H1 (cell line): ENCODE results near the gene TMBIM4. TPM values are rescaled to one million over a fixed set of nuclear protein-coding genes. Genes with fewer than 3 reads are reported as not detected.

Experiments used
- CTCF ChIA-PET: fragments of 300-600 bp; sonication (Branson Sonifier 250); formaldehyde crosslinking; loops from one replicate; lab custom pipeline; 2021; ENCODE audit not compliant: partially characterized antibody; lab: Charles Lee
- POLR2A ChIA-PET: fragments of 300-600 bp; sonication (Branson Sonifier 250); formaldehyde crosslinking; loops from one replicate; lab custom pipeline; 2021; ENCODE audit warnings: inconsistent platforms; ENCODE audit not compliant: partially characterized antibody; lab: Charles Lee
- DNase-seq, 2 experiments: peaks; one replicate each; pipeline versions ENCODE4 v3.0.0 to v3.0.0-alpha.2; 2010 to 2022; ENCODE audit warnings: low spot score in 2 of 2, low read depth in 1 of 2, mixed read lengths in 1 of 2
- FAIRE-seq: peaks from 2 replicates; lab custom pipeline; 2011; peaks lifted over from hg19 to GRCh38; lab: Jason Lieb, UNC
- H2AFZ ChIP-seq: 2 replicates; pipeline ENCODE4 v1.8.1; 2012; ENCODE audit warnings: low read length, inconsistent platforms
- H2AK5ac ChIP-seq: 2 replicates; pipeline ENCODE4 v1.6.1; 2013; ENCODE audit warnings: low read depth, low read length
- H2BK120ac ChIP-seq: replicated peaks from 2 replicates; pipeline ENCODE3; 2013; ENCODE audit warnings: low read depth, low read length, inconsistent platforms
- H2BK12ac ChIP-seq: 2 replicates; pipeline ENCODE4 v1.6.1; 2013; ENCODE audit warnings: low read depth, low read length
- H2BK15ac ChIP-seq: 2 replicates; pipeline ENCODE4 v1.6.1; 2013; ENCODE audit warnings: low read length
- H2BK20ac ChIP-seq: 2 replicates; pipeline ENCODE4 v1.6.1; 2013; ENCODE audit warnings: low read length
- H2BK5ac ChIP-seq: 2 replicates; pipeline ENCODE4 v1.6.1; 2013; ENCODE audit warnings: low read depth, low read length
- H3K14ac ChIP-seq: 2 replicates; pipeline ENCODE4 v1.6.1; 2013; ENCODE audit warnings: inconsistent platforms; ENCODE audit not compliant: insufficient read length
- H3K18ac ChIP-seq: 2 replicates; pipeline ENCODE4 v1.6.1; 2013; ENCODE audit warnings: low read length; ENCODE audit errors: extremely low read depth
- H3K23ac ChIP-seq: 2 replicates; pipeline ENCODE4 v1.6.1; 2013; ENCODE audit warnings: inconsistent platforms; ENCODE audit not compliant: insufficient read length
- H3K23me2 ChIP-seq: 2 replicates; pipeline ENCODE4 v1.6.1; 2013; ENCODE audit warnings: low read depth, low read length
- H3K27ac ChIP-seq: 2 replicates; pipeline ENCODE4 v1.6.1; 2011; ENCODE audit warnings: low read depth, low read length, inconsistent platforms
- H3K27me3 ChIP-seq, 4 experiments: replicated peaks in 1 of 4; 1 replicate in 1 of 4; 2 replicates in 3 of 4; pipeline versions ENCODE4 v1.6.1 to v1.8.1; 2011 to 2013; ENCODE audit warnings: low read length in 3 of 4, mild to moderate bottlenecking in 3 of 4, inconsistent platforms in 2 of 4, mixed read lengths in 2 of 4, moderate library complexity in 1 of 4; ENCODE audit not compliant: control insufficient read depth in 3 of 4, insufficient read depth in 3 of 4; ENCODE audit errors: extremely low read depth in 1 of 4
- H3K36me3 ChIP-seq, 4 experiments: 2 replicates each; pipeline versions ENCODE4 v1.6.1 to v1.8.1; 2011 to 2013; ENCODE audit warnings: mild to moderate bottlenecking in 4 of 4, low read length in 3 of 4, moderate library complexity in 2 of 4, control low read depth in 1 of 4, inconsistent platforms in 1 of 4; ENCODE audit not compliant: insufficient read depth in 4 of 4, control insufficient read depth in 2 of 4
- H3K4ac ChIP-seq: replicated peaks from 2 replicates; pipeline ENCODE3; 2013; ENCODE audit warnings: low read length, low read depth, mixed read lengths, inconsistent platforms; ENCODE audit not compliant: insufficient read length
- H3K4me1 ChIP-seq, 4 experiments: replicated peaks in 1 of 4; 1 replicate in 1 of 4; 2 replicates in 3 of 4; pipeline versions ENCODE4 v1.6.1 to v1.8.1; 2011 to 2013; ENCODE audit warnings: low read length in 3 of 4, inconsistent platforms in 2 of 4, mixed read lengths in 1 of 4; ENCODE audit not compliant: insufficient read depth in 4 of 4, control insufficient read depth in 3 of 4
- H3K4me2 ChIP-seq, 2 experiments: 2 replicates each; pipeline versions ENCODE4 v1.6.1 to v1.8.1; 2011 to 2013; ENCODE audit warnings: low read depth in 2 of 2, low read length in 2 of 2, control low read depth in 1 of 2, inconsistent platforms in 1 of 2, mild to moderate bottlenecking in 1 of 2; ENCODE audit not compliant: insufficient read depth in 1 of 2
- H3K4me3 ChIP-seq, 4 experiments: fragments of 200-600, 300-600 bp in 1 of 4; sonication (generic), shearing (Covaris generic), sonication (Bioruptor Twin) in 1 of 4; 2 replicates each; pipeline versions ENCODE4 v1.5.1 to v1.8.1; 2011 to 2016; ENCODE audit warnings: low read length in 4 of 4, low read depth in 3 of 4, control low read depth in 2 of 4, inconsistent platforms in 2 of 4, mild to moderate bottlenecking in 2 of 4, mixed read lengths in 1 of 4, moderate library complexity in 1 of 4; ENCODE audit not compliant: insufficient read depth in 2 of 4; ENCODE audit errors: extremely low read depth in 1 of 4
- H3K56ac ChIP-seq: replicated peaks from 2 replicates; pipeline ENCODE3; 2013; ENCODE audit warnings: low read depth, mild to moderate bottlenecking, mixed read lengths, low read length, inconsistent platforms; ENCODE audit not compliant: insufficient read length
- H3K79me1 ChIP-seq: 2 replicates; pipeline ENCODE4 v1.6.1; 2013; ENCODE audit warnings: low read depth, low read length, control low read depth
- H3K79me2 ChIP-seq, 2 experiments: 2 replicates each; pipeline versions ENCODE4 v1.6.1 to v1.8.1; 2012 to 2013; ENCODE audit warnings: low read length in 2 of 2, mild to moderate bottlenecking in 2 of 2, inconsistent platforms in 1 of 2; ENCODE audit not compliant: insufficient read depth in 2 of 2, control insufficient read depth in 1 of 2
- H3K9ac ChIP-seq, 4 experiments: replicated peaks in 1 of 4; 1 replicate in 1 of 4; 2 replicates in 3 of 4; pipeline versions ENCODE4 v1.6.1 to v1.8.1; 2011 to 2013; ENCODE audit warnings: low read depth in 3 of 4, low read length in 3 of 4, control low read depth in 2 of 4, mild to moderate bottlenecking in 2 of 4, moderate library complexity in 2 of 4, inconsistent platforms in 1 of 4; ENCODE audit errors: extremely low read depth in 1 of 4
- H3K9me3 ChIP-seq, 2 experiments: 2 replicates each; pipeline versions ENCODE4 v1.6.1 to v1.8.1; 2012 to 2013; ENCODE audit warnings: mild to moderate bottlenecking in 2 of 2, moderate library complexity in 2 of 2, control low read depth in 1 of 2, inconsistent platforms in 1 of 2, low read depth in 1 of 2, low read length in 1 of 2, mixed read lengths in 1 of 2; ENCODE audit not compliant: insufficient read depth in 2 of 2
- H4K20me1 ChIP-seq, 2 experiments: replicated peaks in 1 of 2; 2 replicates each; pipeline versions ENCODE3 to v1.8.1; 2011 to 2013; ENCODE audit warnings: inconsistent platforms in 2 of 2, low read length in 2 of 2, mild to moderate bottlenecking in 1 of 2; ENCODE audit not compliant: insufficient read depth in 2 of 2, control insufficient read depth in 1 of 2
- H4K5ac ChIP-seq: 2 replicates; pipeline ENCODE4 v1.6.1; 2013; ENCODE audit warnings: low read length, low read depth, mixed read lengths, inconsistent platforms; ENCODE audit not compliant: insufficient read length
- H4K8ac ChIP-seq: 2 replicates; pipeline ENCODE4 v1.8.0; 2013; ENCODE audit warnings: mild to moderate bottlenecking, moderate library complexity, low read length, inconsistent platforms; ENCODE audit not compliant: insufficient read depth; ENCODE audit errors: extremely low read depth
- H4K91ac ChIP-seq: replicated peaks from 2 replicates; pipeline ENCODE3; 2013; ENCODE audit warnings: low read length, mixed read lengths, inconsistent platforms; ENCODE audit not compliant: insufficient read length
- SIX5 ChIP-seq: IDR thresholded peaks from 2 replicates; pipeline ENCODE4 v1.6.1; 2011; ENCODE audit warnings: mild to moderate bottlenecking, low read depth, low read length
- SP2 ChIP-seq: IDR thresholded peaks from 2 replicates; pipeline ENCODE4 v1.6.1; 2012; ENCODE audit warnings: mild to moderate bottlenecking, low read length, inconsistent platforms
- SUZ12 ChIP-seq: fragments of 200-600 bp; sonication (generic); IDR thresholded peaks from 2 replicates; pipeline ENCODE4 v1.6.1; 2012; ENCODE audit warnings: mild to moderate bottlenecking, inconsistent platforms, low read length, moderate library complexity, mixed read lengths
- TEAD4 ChIP-seq: IDR thresholded peaks from 2 replicates; pipeline ENCODE4 v1.6.1; 2012; ENCODE audit warnings: low read depth, low read length, inconsistent platforms, mixed read lengths
- YY1 ChIP-seq: IDR thresholded peaks from 2 replicates; pipeline ENCODE4 v1.6.1; 2011; ENCODE audit warnings: low read depth, mild to moderate bottlenecking, low read length
- WGBS, 2 experiments: shearing (Covaris generic) in 1 of 2; methylation state at CpG; one replicate each; pipeline versions ENCODE4 v1.1.6 to v1.1.7; 2013 to 2015; ENCODE audit warnings: low lambda C conversion rate in 2 of 2, mixed read lengths in 2 of 2, inconsistent platforms in 1 of 2, low coverage in 1 of 2, missing lambda C conversion rate in 1 of 2; ENCODE audit not compliant: insufficient replicate concordance in 2 of 2, insufficient coverage in 1 of 2, insufficient read length in 1 of 2; ENCODE audit errors: extremely low coverage in 1 of 2, missing lambda C conversion rate in 1 of 2; 5-methylcytosine and 5-hydroxymethylcytosine counted together
- polyA plus RNA-seq, 7 experiments: library from polyadenylated mRNA; depleted of rRNA in 3 of 7; stranded (reverse) in 5 of 7; unstranded in 2 of 7; fragments of >200 nt in 5 of 7; fragments of 200-250 nt in 2 of 7; gene quantifications; 1 replicate in 5 of 7; 2 replicates in 1 of 7; 4 replicates in 1 of 7; pipeline versions ENCODE4 v1.2.1 to v1.2.3, GENCODE V29; 2011 to 2013; ENCODE audit warnings: missing spikeins in 2 of 7, mixed read lengths in 2 of 7
- total RNA-seq: library from RNA; stranded (reverse); fragmentation: NEBNext Ultra II Directional; extraction: Animal tissue kit (Norgen Biotek cat#: 25700); gene quantifications from 2 replicates; pipeline ENCODE4 v1.2.1, GENCODE V29; 2021
- TF ChIP-seq, protein P1 (sequence below): IDR thresholded peaks from 2 replicates; pipeline ENCODE4 v1.6.1; 2012; ENCODE audit warnings: inconsistent platforms

The TMBIM4 gene
- total and polyA plus RNA-seq, 2 of the 8 experiments (the other 6 are each of a cell fraction or from before 2014, with no cell fraction given): 12.8 to 46.6 TPM

DNA sequence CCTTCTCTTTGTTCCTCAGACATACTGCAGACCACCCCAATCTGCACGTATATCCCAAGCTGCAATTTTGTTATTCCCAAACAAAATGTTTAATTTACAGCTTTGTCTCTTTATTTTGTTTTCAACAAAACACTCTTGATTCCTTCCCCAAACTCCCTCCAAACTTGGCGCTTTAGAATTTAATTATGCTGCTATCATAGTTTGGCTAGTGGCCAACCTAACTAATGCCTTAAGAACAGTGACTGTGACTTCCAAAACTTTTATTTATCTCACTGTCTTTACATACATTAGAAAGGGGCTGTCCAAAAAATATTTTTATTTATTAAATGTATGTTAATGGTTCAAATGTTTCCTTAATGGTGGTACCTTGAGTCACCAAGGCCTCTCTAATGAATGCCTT lies 7.1 kb downstream of the TMBIM4 start:
- H3K27ac ChIP-seq: no peak overlapping the region
- H2AFZ ChIP-seq: no peak overlapping the region
- no peak for FAIRE-seq
- no peak overlapping the region for H3K18ac ChIP-seq
- no peak for DNase-seq
- H2BK15ac ChIP-seq: no peak overlapping the region
- H3K36me3 ChIP-seq: peaks cover 0 to 3% (median 0%) of the 10 kb centered on the region in 4 experiments; a peak in 2 of 8 replicates
- no peak overlapping the region for H3K4me2 ChIP-seq
- H3K23ac ChIP-seq: no peak overlapping the region
- peaks cover 0 to 5% of the 10 kb centered on the region in 2 experiments; a peak in 2 of 4 replicates for H3K79me2 ChIP-seq
- no peak overlapping the region for H4K8ac ChIP-seq
- H3K9me3 ChIP-seq: peaks cover 0 to 5% of the 10 kb centered on the region in 2 experiments; a peak in 2 of 4 replicates
- no peaks in the 10 kb centered on the region for H3K4me1 ChIP-seq
- TF ChIP-seq SP2: no peak
- no peak for TF ChIP-seq SUZ12
- TF ChIP-seq, protein P1, sequence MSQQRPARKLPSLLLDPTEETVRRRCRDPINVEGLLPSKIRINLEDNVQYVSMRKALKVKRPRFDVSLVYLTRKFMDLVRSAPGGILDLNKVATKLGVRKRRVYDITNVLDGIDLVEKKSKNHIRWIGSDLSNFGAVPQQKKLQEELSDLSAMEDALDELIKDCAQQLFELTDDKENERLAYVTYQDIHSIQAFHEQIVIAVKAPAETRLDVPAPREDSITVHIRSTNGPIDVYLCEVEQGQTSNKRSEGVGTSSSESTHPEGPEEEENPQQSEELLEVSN: no peak
- TF ChIP-seq YY1: no peak
- TF ChIP-seq SIX5: no peak
- no peak for TF ChIP-seq TEAD4
- TF ChIP-seq, all 59 proteins: peak for 0
- Histone ChIP-seq H3K9ac (no peak overlapping the region), H2BK20ac (no peak overlapping the region), H4K5ac (no peak overlapping the region), H3K79me1 (no peaks in the 10 kb centered on the region), H3K4me3 (no peak overlapping the region), H3K56ac (no peak overlapping the region), H3K27me3 (no peaks in the 10 kb centered on the region), H2BK12ac (no peak overlapping the region), H2BK120ac (no peak overlapping the region), H2AK5ac (no peak overlapping the region), H2BK5ac (no peak overlapping the region), H3K4ac (no peak overlapping the region), H4K20me1 (no peaks in the 10 kb centered on the region), H3K23me2 (no peaks in the 10 kb centered on the region), H4K91ac (no peak overlapping the region), H3K14ac (no peak overlapping the region)
- WGBS, 2 experiments: 87% methylated on average over 2 of the region's 2 CpGs; no CpG with 5 or more reads in 1 of the 2 experiments
- ChIA-PET CTCF (no interaction called here), POLR2A (no interaction called here)
